ENCODE data around the gene MEGF11. TPM values are rescaled to one million over a fixed set of nuclear protein-coding genes. Genes with fewer than 3 reads are reported as not detected.

Gene MEGF11
- polyA plus RNA-seq, 1 of the 3 experiments (the other 2 are of a cell fraction) = not detected

DNA sequence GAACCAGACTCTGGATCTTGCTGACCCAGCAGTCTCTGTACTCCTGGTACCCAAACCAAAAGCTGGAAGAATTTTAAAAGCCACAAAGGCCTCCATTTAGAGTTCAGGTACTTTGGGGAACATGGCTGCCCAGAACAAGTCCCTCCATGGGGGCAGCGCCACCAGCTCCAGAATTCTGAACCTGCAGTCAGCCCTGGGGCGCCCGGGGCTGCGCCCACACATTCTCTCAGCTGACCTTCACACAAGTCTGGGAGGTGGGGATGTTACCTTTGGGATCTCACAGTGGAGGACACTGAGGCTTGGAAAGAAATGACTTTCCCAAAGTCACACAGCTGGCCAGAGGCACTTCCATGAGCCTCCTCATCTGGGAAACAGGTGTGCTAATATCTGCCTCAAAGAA, 229.4 kb downstream of the MEGF11 start:
- H3K36me3 ChIP-seq (replicated peaks in 1 of 2; ENCODE audit: control insufficient read depth in 1 of 2, insufficient read depth in 2 of 2, low read length in 1 of 2) = no peaks in the 10 kb centered on the region
- no peaks in the 10 kb centered on the region for H3K79me2 ChIP-seq (ENCODE audit: insufficient read depth)
- peaks cover 0 to 50% of the 10 kb centered on the region in 2 experiments; a peak in 2 of 4 replicates for H3K4me1 ChIP-seq (ENCODE audit: control insufficient read depth in 1 of 2, insufficient read depth in 2 of 2, low read depth in 1 of 2, low read length in 1 of 2)
- no peak overlapping the region for H3K4me3 ChIP-seq (ENCODE audit: low read depth in 2 of 2, low read length in 1 of 2)
- no peaks in the 10 kb centered on the region for H3F3A ChIP-seq (replicated peaks; ENCODE audit: insufficient read depth)
- H3K4me2 ChIP-seq = no peak overlapping the region
- no peak overlapping the region for H3K9ac ChIP-seq
- WGBS (ENCODE audit: low lambda C conversion rate) = 93% methylated on average over 4 of the region's 4 CpGs
- peaks cover 5% of the 10 kb centered on the region; the same call in 1 of the 2 replicates for H3K27me3 ChIP-seq (ENCODE audit: insufficient read depth)
- H3K9me2 ChIP-seq = no peaks in the 10 kb centered on the region
- ChIA-PET POLR2A (no interaction called here), CTCF (interaction anchor here (1.3 to 1.4 kb wide), 2 partner anchors 22 to 100 kb away, joined by 3 read pairs; no protein-coding TSS in a partner anchor)
- H3K27ac ChIP-seq (ENCODE audit: low read depth in 2 of 2, low read length in 1 of 2) = peak overlapping the region in 1 of 2 experiments; percentile 79; a peak in 2 of 4 replicates
- no peak for DNase-seq
- no peaks in the 10 kb centered on the region for H4K20me1 ChIP-seq (ENCODE audit: insufficient read depth)
- TF ChIP-seq SIN3A (IDR thresholded peaks at IDR 0.05; ENCODE audit: borderline replicate concordance, low read depth, low read length) (no peak), NFIC (IDR thresholded peaks at IDR 0.05; ENCODE audit: borderline replicate concordance) (no peak), TCF12 (IDR thresholded peaks at IDR 0.05) (no peak), CTCF (IDR thresholded peaks at IDR 0.05) (no peak), REST (IDR thresholded peaks at IDR 0.05; ENCODE audit: low read depth, low read length) (no peak), TEAD4 (IDR thresholded peaks at IDR 0.05; ENCODE audit: borderline replicate concordance, insufficient read depth) (no peak), CHD2 (IDR thresholded peaks at IDR 0.05; ENCODE audit: low read length, partially characterized antibody) (no peak), EZH2phosphoT487 (IDR thresholded peaks at IDR 0.05; ENCODE audit: borderline replicate concordance, low read depth) (no peak), NRF1 (IDR thresholded peaks at IDR 0.05; ENCODE audit: low read depth, low read length) (no peak), YY1 (IDR thresholded peaks at IDR 0.05; ENCODE audit: low read depth) (no peak), FOXM1 (IDR thresholded peaks at IDR 0.05; ENCODE audit: low read depth) (no peak), SMC3 (IDR thresholded peaks at IDR 0.05; ENCODE audit: low read depth, low read length) (no peak), JUND (IDR thresholded peaks at IDR 0.05) (no peak), RCOR1 (IDR thresholded peaks at IDR 0.05; ENCODE audit: low read length) (no peak), MAX (IDR thresholded peaks at IDR 0.05; ENCODE audit: low read depth) (no peak), MEF2A (IDR thresholded peaks at IDR 0.05; ENCODE audit: borderline replicate concordance, low read depth) (no peak)
- TF ChIP-seq, protein P1, sequence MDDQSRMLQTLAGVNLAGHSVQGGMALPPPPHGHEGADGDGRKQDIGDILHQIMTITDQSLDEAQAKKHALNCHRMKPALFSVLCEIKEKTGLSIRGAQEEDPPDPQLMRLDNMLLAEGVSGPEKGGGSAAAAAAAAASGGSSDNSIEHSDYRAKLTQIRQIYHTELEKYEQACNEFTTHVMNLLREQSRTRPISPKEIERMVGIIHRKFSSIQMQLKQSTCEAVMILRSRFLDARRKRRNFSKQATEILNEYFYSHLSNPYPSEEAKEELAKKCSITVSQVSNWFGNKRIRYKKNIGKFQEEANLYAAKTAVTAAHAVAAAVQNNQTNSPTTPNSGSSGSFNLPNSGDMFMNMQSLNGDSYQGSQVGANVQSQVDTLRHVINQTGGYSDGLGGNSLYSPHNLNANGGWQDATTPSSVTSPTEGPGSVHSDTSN (IDR thresholded peaks at IDR 0.05) = no peak
- no peaks in the 10 kb centered on the region for H3K9me3 ChIP-seq
- H2AFZ ChIP-seq (ENCODE audit: low read depth) = no peak overlapping the region
